Measurements from ENCODE around the gene MRTFA. TPM values are rescaled to one million over a fixed set of nuclear protein-coding genes. Genes with fewer than 3 reads are reported as not detected.
A peak's percentile ranks its signal among the peaks of the same experiment; 100 is the strongest.
"Not testable (repeated sequence)": the region's sequence is repeated elsewhere in the genome, so short reads cannot be mapped to it uniquely, and the experiment has no call there.

The MRTFA gene
- total and polyA plus RNA-seq, 12 donors, result 12.3 to 141 (median 41.6) TPM

- intact Hi-C loops (cut with DNase I), result no loop called here
- no peaks in the 10 kb centered on the region for H3K36me3 ChIP-seq (replicated peaks in 1 of 2)
- H3K27me3 ChIP-seq, result no peaks in the 10 kb centered on the region
- no peaks in the 10 kb centered on the region for H3K9me3 ChIP-seq (replicated peaks in 1 of 3)
- DNase-seq, result peak; percentile 52 to 84 (median 79)
- H3K4me3 ChIP-seq, result no peak overlapping the region
- H3K4me1 ChIP-seq (replicated peaks in 1 of 2), result peaks cover 4 to 21% of the 10 kb centered on the region in 2 donors
- TF ChIP-seq CTCF (IDR thresholded peaks at IDR 0.05) (no peak), POLR2A (IDR thresholded peaks at IDR 0.05) (no peak)
- H3K27ac ChIP-seq, result peak overlapping the region in 2 of 5 donors; percentile 4 to 55
- 28 to 44% (median 31%) methylated on average over 3 of the region's 3 CpGs for WGBS, 4 donors
Measured at GRCh38 chr22:40383905-40384304, 252.6 kb downstream of the MRTFA start.

- H3K27ac ChIP-seq, result no peak overlapping the region
- H3K4me3 ChIP-seq, result no peak overlapping the region
- no peak for DNase-seq
- 97 to 99% (median 98%) methylated on average over 3 of the region's 3 CpGs for WGBS, 4 donors
- peaks cover 4 to 21% of the 10 kb centered on the region in 2 donors for H3K4me1 ChIP-seq (replicated peaks in 1 of 2)
- no peaks in the 10 kb centered on the region for H3K9me3 ChIP-seq (replicated peaks in 1 of 3)
- intact Hi-C loops (cut with DNase I), result no loop called here
- H3K27me3 ChIP-seq, result no peaks in the 10 kb centered on the region
- H3K36me3 ChIP-seq (replicated peaks in 1 of 2), result no peaks in the 10 kb centered on the region
- TF ChIP-seq CTCF (IDR thresholded peaks at IDR 0.05) (no peak), POLR2A (IDR thresholded peaks at IDR 0.05) (no peak)
Measured at GRCh38 chr22:40381461-40381860, 255.1 kb downstream of the MRTFA start.

- H3K27ac ChIP-seq; H3K36me3 ChIP-seq (replicated peaks in 1 of 2); H3K9me3 ChIP-seq (replicated peaks in 1 of 3); H3K27me3 ChIP-seq; H3K4me1 ChIP-seq (replicated peaks in 1 of 2); H3K4me3 ChIP-seq; DNase-seq; intact Hi-C loops (cut with DNase I): not testable (repeated sequence)
- 82 to 91% (median 89%) methylated on average over 11 of the region's 11 CpGs for WGBS, 4 donors
Measured at GRCh38 chr22:40378448-40378847, 258.1 kb downstream of the MRTFA start.

GRCh38 chr22:40377931-40378330, 258.6 kb downstream of the MRTFA start:
- no peaks in the 10 kb centered on the region for H3K27me3 ChIP-seq
- H3K36me3 ChIP-seq (replicated peaks in 1 of 2), result no peaks in the 10 kb centered on the region
- H3K27ac ChIP-seq, result no peak overlapping the region
- TF ChIP-seq CTCF (IDR thresholded peaks at IDR 0.05) (no peak), POLR2A (IDR thresholded peaks at IDR 0.05) (no peak)
- intact Hi-C loops (cut with DNase I), result no loop called here
- no peak overlapping the region for H3K4me3 ChIP-seq
- no peaks in the 10 kb centered on the region for H3K9me3 ChIP-seq (replicated peaks in 1 of 3)
- DNase-seq, result no peak
- 96 to 98% (median 97%) methylated on average over 2 of the region's 2 CpGs for WGBS, 4 donors
- peaks cover 2 to 6% of the 10 kb centered on the region in 2 donors for H3K4me1 ChIP-seq (replicated peaks in 1 of 2)

GRCh38 chr22:40376149-40376548, 260.4 kb downstream of the MRTFA start:
- intact Hi-C loops (cut with DNase I), result no loop called here
- TF ChIP-seq POLR2A (IDR thresholded peaks at IDR 0.05) (no peak), CTCF (IDR thresholded peaks at IDR 0.05) (no peak)
- 78 to 94% (median 86%) methylated on average over 5 of the region's 5 CpGs for WGBS, 4 donors
- no peak overlapping the region for H3K4me3 ChIP-seq
- no peak overlapping the region for H3K27ac ChIP-seq
- no peaks in the 10 kb centered on the region for H3K36me3 ChIP-seq (replicated peaks in 1 of 2)
- H3K27me3 ChIP-seq, result no peaks in the 10 kb centered on the region
- no peak for DNase-seq
- no peaks in the 10 kb centered on the region for H3K9me3 ChIP-seq (replicated peaks in 1 of 3)
- H3K4me1 ChIP-seq (replicated peaks in 1 of 2), result peaks cover 9 to 21% of the 10 kb centered on the region in 2 donors

All from adrenal gland (tissue), 12 donors.